ENCODE measurements around the gene EMP1. TPM values are rescaled to one million over a fixed set of nuclear protein-coding genes. Genes with fewer than 3 reads are reported as not detected.
A peak's percentile ranks its signal among the peaks of the same experiment; 100 is the strongest.

EMP1 gene
- total RNA-seq, 4 donors from 2014 or later = 569 to 2,226 (median 1,259) TPM

GRCh38 chr12:13161172-13161571, 35.4 kb upstream of the EMP1 start:
- no peaks in the 10 kb centered on the region for H3K36me3 ChIP-seq
- no peak for DNase-seq (ENCODE audit: low spot score in 2 of 2)
- no peak overlapping the region for H3K4me3 ChIP-seq
- WGBS = 94% methylated on average over 3 of the region's 3 CpGs
- TF ChIP-seq POLR2AphosphoS5 (IDR thresholded peaks at IDR 0.05) (no peak), POLR2A (IDR thresholded peaks at IDR 0.05) (no peak), CTCF (IDR thresholded peaks at IDR 0.05) (peak in 1 of 2 donors; percentile 10), EP300 (IDR thresholded peaks at IDR 0.05) (no peak)
- peaks cover 20% of the 10 kb centered on the region for H3K4me1 ChIP-seq
- H3K27me3 ChIP-seq = no peaks in the 10 kb centered on the region
- H3K9me3 ChIP-seq = no peaks in the 10 kb centered on the region
- no peak overlapping the region for H3K27ac ChIP-seq

DNA sequence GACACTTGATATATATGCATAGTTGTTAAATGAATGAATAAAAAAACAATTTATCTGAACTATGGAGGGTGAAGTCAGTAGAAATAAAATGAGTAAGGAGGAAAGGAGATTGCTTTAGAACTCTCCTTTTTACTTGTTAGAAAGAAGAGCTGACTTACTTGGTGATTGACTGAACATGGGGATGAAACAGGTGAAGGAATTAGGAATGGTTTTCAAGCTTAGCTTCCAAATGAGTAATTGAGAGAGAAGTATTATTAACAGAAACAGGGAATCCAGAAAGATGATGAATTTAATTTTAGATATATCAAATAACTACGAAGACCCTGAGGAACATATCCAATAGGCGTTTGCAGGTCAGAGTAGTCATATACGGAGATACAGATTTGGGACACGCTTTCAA, 33.6 kb upstream of the EMP1 start:
- TF ChIP-seq CTCF (IDR thresholded peaks at IDR 0.05) (no peak), POLR2AphosphoS5 (IDR thresholded peaks at IDR 0.05) (no peak), EP300 (IDR thresholded peaks at IDR 0.05) (no peak), POLR2A (IDR thresholded peaks at IDR 0.05) (no peak)
- no peak overlapping the region for H3K4me3 ChIP-seq
- no peaks in the 10 kb centered on the region for H3K27me3 ChIP-seq
- peaks cover 31% of the 10 kb centered on the region for H3K4me1 ChIP-seq
- 91% methylated on average over 4 of the region's 4 CpGs for WGBS
- no peak for DNase-seq (ENCODE audit: low spot score in 2 of 2)
- H3K36me3 ChIP-seq = no peaks in the 10 kb centered on the region
- no peak overlapping the region for H3K27ac ChIP-seq
- H3K9me3 ChIP-seq = no peaks in the 10 kb centered on the region

- Histone ChIP-seq H3K4me3 (no peak overlapping the region), H3K27me3 (no peaks in the 10 kb centered on the region), H3K4me1 (peaks cover 35% of the 10 kb centered on the region), H3K9me3 (no peaks in the 10 kb centered on the region), H3K27ac (no peak overlapping the region), H3K36me3 (no peaks in the 10 kb centered on the region)
- WGBS = 59% methylated on average over 8 of the region's 8 CpGs
- no peak for DNase-seq (ENCODE audit: low spot score in 2 of 2)
- no peak for TF ChIP-seq POLR2A (IDR thresholded peaks at IDR 0.05)
- TF ChIP-seq POLR2AphosphoS5 (IDR thresholded peaks at IDR 0.05) = no peak
- no peak for TF ChIP-seq EP300 (IDR thresholded peaks at IDR 0.05)
- no peak for TF ChIP-seq CTCF (IDR thresholded peaks at IDR 0.05)
These were observed 32.5 kb upstream of the EMP1 start for GRCh38 chr12:13163868-13164635.

GRCh38 chr12:13164921-13165616, 31.5 kb upstream of the EMP1 start:
- H3K4me3 ChIP-seq = no peak overlapping the region
- no peaks in the 10 kb centered on the region for H3K36me3 ChIP-seq
- H3K9me3 ChIP-seq = no peaks in the 10 kb centered on the region
- TF ChIP-seq CTCF (IDR thresholded peaks at IDR 0.05) (no peak), POLR2AphosphoS5 (IDR thresholded peaks at IDR 0.05) (no peak), POLR2A (IDR thresholded peaks at IDR 0.05) (no peak), EP300 (IDR thresholded peaks at IDR 0.05) (no peak)
- H3K27ac ChIP-seq = peak overlapping the region; percentile 70
- 50% methylated on average over 5 of the region's 5 CpGs for WGBS
- H3K27me3 ChIP-seq = no peaks in the 10 kb centered on the region
- H3K4me1 ChIP-seq = peaks cover 43% of the 10 kb centered on the region
- no peak for DNase-seq (ENCODE audit: low spot score in 2 of 2)

- Histone ChIP-seq H3K27ac (peak overlapping the region; percentile 78), H3K36me3 (no peaks in the 10 kb centered on the region), H3K4me3 (no peak overlapping the region), H3K4me1 (peaks cover 47% of the 10 kb centered on the region), H3K9me3 (no peaks in the 10 kb centered on the region), H3K27me3 (no peaks in the 10 kb centered on the region)
- WGBS = 5% methylated on average over 3 of the region's 3 CpGs
- peak; percentile 85 to 89 for DNase-seq (ENCODE audit: low spot score in 2 of 2)
- TF ChIP-seq EP300 (IDR thresholded peaks at IDR 0.05) = no peak
- no peak for TF ChIP-seq POLR2A (IDR thresholded peaks at IDR 0.05)
- TF ChIP-seq POLR2AphosphoS5 (IDR thresholded peaks at IDR 0.05) = peak; percentile 35 to 79 (median 79)
- TF ChIP-seq CTCF (IDR thresholded peaks at IDR 0.05) = no peak
These were observed 30.9 kb upstream of the EMP1 start for GRCh38 chr12:13165617-13166041.
